Endothelial cell of umbilical vein (primary cell): Measurements from ENCODE around the gene IGF2BP1. TPM values are rescaled to one million over a fixed set of nuclear protein-coding genes. Genes with fewer than 3 reads are reported as not detected.

ENCODE experiments used
- BruUV-seq: library from RNA; stranded (reverse); fragments of 400-500 nt; replicated peaks from 2 replicates; lab custom pipeline; 2021; lab: Mats Ljungman, UMichigan
- CTCF ChIA-PET: fragments of 300-600, 350-600 bp; sonication (Branson Sonifier 250); formaldehyde crosslinking; loops from one replicate; lab custom pipeline; 2021; ENCODE audit warnings: antibody characterized with exemption, inconsistent platforms; lab: Charles Lee
- POLR2A ChIA-PET: fragments of 300-600, 350-600 bp; sonication (Branson Sonifier 250); formaldehyde crosslinking; loops from one replicate; lab custom pipeline; 2021; ENCODE audit warnings: antibody characterized with exemption, inconsistent platforms; lab: Charles Lee
- DNase-seq: peaks from one replicate; pipeline ENCODE4 v3.0.0-alpha.2; 2011; ENCODE audit warnings: low read depth, low spot score
- FAIRE-seq: peaks from 2 replicates; lab custom pipeline; 2011; peaks lifted over from hg19 to GRCh38; lab: Jason Lieb, UNC
- H2AFZ ChIP-seq: 2 replicates; pipeline ENCODE4 v1.6.0; 2012; ENCODE audit warnings: low read depth, low read length, control low read depth, inconsistent platforms
- H3K27ac ChIP-seq: 2 replicates; pipeline ENCODE4 v1.5.1; 2011; ENCODE audit warnings: low read depth, mild to moderate bottlenecking, control low read depth, low read length, moderate library complexity; ENCODE audit not compliant: insufficient read depth
- H3K27me3 ChIP-seq, 2 experiments: 2 replicates each; pipeline versions ENCODE4 v1.6.0 to v1.6.1; 2011; ENCODE audit warnings: low read length in 2 of 2, mixed read lengths in 1 of 2; ENCODE audit not compliant: control insufficient read depth in 2 of 2, insufficient read depth in 2 of 2
- H3K36me3 ChIP-seq, 2 experiments: 2 replicates in 1 of 2; 3 replicates in 1 of 2; pipeline ENCODE4 v1.5.1; 2011; ENCODE audit warnings: low read length in 2 of 2, mild to moderate bottlenecking in 1 of 2, moderate library complexity in 1 of 2; ENCODE audit not compliant: control insufficient read depth in 2 of 2, insufficient read depth in 2 of 2; ENCODE audit errors: extremely low read depth in 1 of 2
- H3K4me1 ChIP-seq: 3 replicates; pipeline ENCODE4 v1.5.1; 2011; ENCODE audit warnings: mild to moderate bottlenecking, low read length; ENCODE audit not compliant: control insufficient read depth, insufficient read depth; ENCODE audit errors: extremely low read depth
- H3K4me2 ChIP-seq: 2 replicates; pipeline ENCODE4 v1.6.1; 2011; ENCODE audit warnings: low read length, control low read depth, mixed read lengths; ENCODE audit not compliant: insufficient read depth
- H3K4me3 ChIP-seq, 3 experiments: fragments of 200-600 bp in 1 of 3; sonication (generic), shearing (Covaris generic) in 1 of 3; replicated peaks in 1 of 3; 2 replicates each; pipeline ENCODE4 v1.5.1; 2011 to 2016; ENCODE audit warnings: control low read depth in 3 of 3, low read length in 3 of 3, mild to moderate bottlenecking in 2 of 3, inconsistent platforms in 1 of 3, low read depth in 1 of 3, moderate library complexity in 1 of 3; ENCODE audit not compliant: insufficient read depth in 1 of 3
- H3K79me2 ChIP-seq: 2 replicates; pipeline ENCODE4 v1.6.0; 2012; ENCODE audit warnings: low read length, inconsistent platforms; ENCODE audit not compliant: control insufficient read depth, insufficient read depth
- H3K9ac ChIP-seq: replicated peaks from 2 replicates; pipeline ENCODE3; 2011; ENCODE audit warnings: low read length, control low read depth; ENCODE audit not compliant: insufficient read depth; ENCODE audit errors: extremely low read depth
- H3K9me1 ChIP-seq: replicated peaks from 3 replicates; pipeline ENCODE4 v1.6.0; 2011; ENCODE audit warnings: mild to moderate bottlenecking, low read length; ENCODE audit not compliant: control insufficient read depth, insufficient read depth; ENCODE audit errors: extremely low read depth
- H3K9me3 ChIP-seq: replicated peaks from 2 replicates; pipeline ENCODE4 v1.5.1; 2012; ENCODE audit warnings: low read length, inconsistent platforms; ENCODE audit not compliant: control insufficient read depth, insufficient read depth
- H4K20me1 ChIP-seq: replicated peaks from 2 replicates; pipeline ENCODE3; 2011; ENCODE audit warnings: mild to moderate bottlenecking, low read length; ENCODE audit not compliant: control insufficient read depth, insufficient read depth; ENCODE audit errors: extremely low read depth
- CTCF ChIP-seq, 2 donors: IDR thresholded peaks; 1 replicate in 1 of 2; 2 replicates in 1 of 2; pipeline ENCODE4 v1.5.1; 2011; ENCODE audit warnings: low read length in 2 of 2, mild to moderate bottlenecking in 2 of 2, moderate library complexity in 2 of 2, control low read depth in 1 of 2, inconsistent platforms in 1 of 2, low read depth in 1 of 2; ENCODE audit not compliant: insufficient read depth in 1 of 2; ENCODE audit errors: extremely low read depth in 1 of 2
- EZH2 ChIP-seq: IDR thresholded peaks from 2 replicates; pipeline ENCODE4 v1.6.1; 2012; ENCODE audit warnings: borderline replicate concordance, low read depth, mild to moderate bottlenecking, moderate library complexity, low read length, inconsistent platforms; ENCODE audit not compliant: severe bottlenecking
- FOS ChIP-seq: IDR thresholded peaks from 2 replicates; pipeline ENCODE4 v1.6.1; 2011; ENCODE audit warnings: mild to moderate bottlenecking, low read length, moderate library complexity, borderline replicate concordance; ENCODE audit not compliant: insufficient read depth
- GATA2 ChIP-seq: IDR thresholded peaks from 2 replicates; pipeline ENCODE4 v1.7.0; 2011; ENCODE audit warnings: low read depth, mild to moderate bottlenecking, moderate library complexity, mixed read lengths, low read length; ENCODE audit not compliant: insufficient read length, insufficient read depth
- JUN ChIP-seq: IDR thresholded peaks from 2 replicates; pipeline ENCODE4 v1.6.1; 2011; ENCODE audit warnings: borderline replicate concordance, low read depth; ENCODE audit not compliant: insufficient read length, insufficient read depth
- MAX ChIP-seq: IDR thresholded peaks from 2 replicates; pipeline ENCODE4 v1.6.1; 2011; ENCODE audit not compliant: insufficient read depth, insufficient read length
- MYC ChIP-seq: IDR thresholded peaks from one replicate; pipeline ENCODE4 v1.6.1; 2011; ENCODE audit warnings: mild to moderate bottlenecking, low read depth, low read length
- POLR2A ChIP-seq: IDR thresholded peaks from 2 replicates; pipeline ENCODE4 v1.6.1; 2012; ENCODE audit warnings: low read depth, mild to moderate bottlenecking, control low read depth, low read length
- POLR2AphosphoS5 ChIP-seq: IDR thresholded peaks from 2 replicates; pipeline ENCODE4 v1.6.1; 2012; ENCODE audit warnings: low read depth, mild to moderate bottlenecking, control low read depth, low read length, moderate library complexity; ENCODE audit not compliant: insufficient read depth
- dilution Hi-C: fragments of 300-500 bp; cut with MboI; formaldehyde crosslinking; loops from one replicate; pipeline ENCODE4 v1.15.0; 2019; ENCODE audit warnings: low sequenced_read_pairs; ENCODE audit not compliant: extremely low pct_ligation_motif_present
- intact Hi-C: fragments of 100-400 bp; cut with micrococcal nuclease; formaldehyde crosslinking; loops from one replicate; pipeline ENCODE4 v1.10.0; 2022
- polyA plus RNA-seq, 4 experiments: library from polyadenylated mRNA; depleted of rRNA in 3 of 4; stranded (reverse) in 3 of 4; unstranded in 1 of 4; fragments of >200 nt; gene quantifications; 2 replicates each; pipeline versions ENCODE4 v1.2.1 to v1.2.3, GENCODE V29; 2011 to 2012; ENCODE audit warnings: missing spikeins in 1 of 4
- total RNA-seq: library from RNA; stranded (reverse); gene quantifications from 2 replicates; pipeline ENCODE4 v1.2.3, GENCODE V29; 2021

IGF2BP1 gene
- total and polyA plus RNA-seq, 2 donors (not counting 3 experiments of a cell fraction or from before 2014, with no cell fraction given) = 9.5 to 99.5 TPM

GRCh38 chr17:48981927-48982539 is 15.2 kb upstream of the IGF2BP1 start:
- DNase-seq (no peak), FAIRE-seq (no peak)
- Histone ChIP-seq H3K79me2 (no peaks in the 10 kb centered on the region), H3K9me1 (no peaks in the 10 kb centered on the region), H2AFZ (no peak overlapping the region), H3K4me2 (no peak overlapping the region), H3K36me3 (no peaks in the 10 kb centered on the region), H3K4me3 (no peak overlapping the region), H3K27ac (no peak overlapping the region), H3K9me3 (no peaks in the 10 kb centered on the region), H3K27me3 (peaks cover 4 to 7% of the 10 kb centered on the region in 2 experiments), H3K9ac (no peak overlapping the region), H3K4me1 (no peaks in the 10 kb centered on the region), H4K20me1 (no peaks in the 10 kb centered on the region)
- ChIA-PET POLR2A (no interaction called here), CTCF (no interaction called here)
- dilution Hi-C loops (no loop called here), intact Hi-C loops (no loop called here)
- BruUV-seq = no TSS peak
- TF ChIP-seq POLR2AphosphoS5 = no peak
- TF ChIP-seq POLR2A = no peak
- no peak for TF ChIP-seq GATA2

GRCh38 chr17:48985436-48986245 is 11.5 kb upstream of the IGF2BP1 start:
- Histone ChIP-seq H3K79me2 (no peaks in the 10 kb centered on the region), H3K4me3 (no peak overlapping the region), H3K9me1 (no peaks in the 10 kb centered on the region), H3K9ac (no peak overlapping the region), H3K27me3 (peaks cover 12 to 20% of the 10 kb centered on the region in 2 experiments), H3K36me3 (no peaks in the 10 kb centered on the region), H3K4me1 (no peaks in the 10 kb centered on the region), H3K4me2 (no peak overlapping the region), H3K27ac (no peak overlapping the region), H2AFZ (no peak overlapping the region), H3K9me3 (no peaks in the 10 kb centered on the region), H4K20me1 (no peaks in the 10 kb centered on the region)
- dilution Hi-C loops (no loop called here), intact Hi-C loops (no loop called here)
- no peak for FAIRE-seq
- TF ChIP-seq POLR2A (no peak), POLR2AphosphoS5 (no peak), JUN (no peak), CTCF (IDR thresholded peaks at IDR 0.05; ENCODE audit: extremely low read depth in 1 of 2, insufficient read depth in 1 of 2, low read depth in 1 of 2, low read length in 2 of 2) (no peak), FOS (no peak), GATA2 (no peak), MYC (no peak), EZH2 (no peak), MAX (no peak)
- ChIA-PET CTCF (interaction anchor here (0.8 to 2.1 kb wide), 5 partner anchors 8 to 50 kb away, joined by 3 to 11 read pairs (median 5); no protein-coding TSS in a partner anchor), POLR2A (interaction anchor here (0.5 kb wide), 1 partner anchor 47 kb away, joined by 3 read pairs; no protein-coding TSS in a partner anchor)
- no TSS peak for BruUV-seq
- no peak for DNase-seq
